HuH-7 (cell line): ENCODE data around the gene PPAT.

Source experiments
- DNase-seq: peaks from one replicate; pipeline ENCODE4 v3.0.0; 2011; ENCODE audit warnings: low spot score

Gene PPAT

GRCh38 chr4:56434599-56435139 lies 746 bp downstream of the PPAT start:
- peak; percentile 40 for DNase-seq

GRCh38 chr4:56433280-56433679 lies 2.1 kb downstream of the PPAT start:
- no peak for DNase-seq

DNA sequence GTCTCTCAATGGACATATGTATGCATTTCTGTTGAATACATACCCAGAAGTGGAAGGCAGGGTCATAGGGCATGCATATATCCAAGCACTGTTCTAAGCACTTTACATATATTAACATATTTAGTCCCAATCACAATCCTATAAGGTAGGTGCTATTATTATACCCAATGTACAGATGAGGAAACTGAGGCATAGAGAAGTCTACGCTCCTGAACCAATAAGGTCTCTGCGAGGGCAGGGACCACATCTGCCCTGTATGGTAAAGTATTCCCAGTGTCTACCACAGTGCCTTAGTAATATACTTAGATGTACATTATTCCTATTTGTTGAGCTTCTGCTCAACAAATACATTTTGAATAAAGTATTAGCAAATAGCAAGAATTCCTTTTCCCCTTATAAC lies 5.2 kb downstream of the PPAT start:
- no peak for DNase-seq

DNA sequence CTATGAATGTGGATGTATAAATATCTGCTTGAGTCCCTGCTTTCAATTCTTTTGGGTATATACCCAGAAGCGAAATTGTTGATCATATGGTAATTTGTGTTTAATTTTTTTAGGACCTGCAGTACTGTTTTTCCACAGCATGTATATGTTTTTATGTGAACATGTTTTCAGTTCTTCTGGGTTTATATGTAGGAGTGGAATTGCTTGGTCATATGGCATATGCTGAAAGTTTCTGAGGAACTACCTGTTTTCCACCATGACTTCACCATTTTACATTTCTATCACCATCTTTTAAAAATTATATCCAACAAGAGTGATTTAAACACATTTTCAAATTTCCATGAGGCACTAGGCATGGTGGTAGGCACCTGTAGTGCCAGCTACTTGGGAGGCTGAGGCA lies 8.2 kb downstream of the PPAT start:
- no peak for DNase-seq

GRCh38 chr4:56426273-56426672 lies 9.1 kb downstream of the PPAT start:
- no peak for DNase-seq

GRCh38 chr4:56425518-56425917 lies 9.9 kb downstream of the PPAT start:
- DNase-seq: no peak

DNA sequence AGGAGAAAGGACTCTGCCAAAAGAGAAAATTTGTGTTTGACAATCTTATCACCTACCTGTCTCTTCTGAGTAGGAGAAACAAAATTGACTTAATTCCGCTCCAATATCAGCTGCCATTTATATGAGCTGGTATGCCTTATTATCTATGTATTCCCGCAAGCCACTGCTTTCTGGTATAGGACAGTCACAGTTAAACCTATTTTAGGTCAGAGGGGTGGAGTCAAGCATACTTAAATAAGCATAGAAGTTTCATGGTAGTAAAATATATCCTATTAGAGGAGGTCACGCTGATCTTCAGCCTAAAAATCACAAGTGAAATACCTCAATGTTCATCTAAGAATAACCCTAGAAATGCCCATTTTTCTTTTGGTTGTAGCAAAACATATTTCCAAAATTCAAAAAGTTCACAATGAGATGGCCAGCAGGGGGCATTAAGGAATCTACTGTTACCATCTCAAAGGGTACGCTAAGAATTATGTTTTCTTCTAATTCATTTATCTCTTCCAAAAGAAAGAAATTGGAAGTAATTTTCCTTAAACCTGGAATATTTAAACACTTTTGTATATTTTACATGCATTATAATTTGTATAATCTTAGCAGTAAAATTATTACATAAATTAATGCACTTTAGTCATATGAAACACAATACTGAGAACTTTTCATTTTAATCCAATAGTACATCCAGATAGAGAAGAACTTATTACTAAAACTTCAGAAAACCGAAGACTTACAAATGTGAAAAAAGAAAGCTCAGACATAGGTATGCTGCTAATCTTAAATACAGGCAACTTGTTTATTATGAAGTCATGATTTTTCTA lies 10.5 kb downstream of the PPAT start:
- no peak for DNase-seq

GRCh38 chr4:56424176-56424575 lies 11.2 kb downstream of the PPAT start:
- DNase-seq: no peak

DNA sequence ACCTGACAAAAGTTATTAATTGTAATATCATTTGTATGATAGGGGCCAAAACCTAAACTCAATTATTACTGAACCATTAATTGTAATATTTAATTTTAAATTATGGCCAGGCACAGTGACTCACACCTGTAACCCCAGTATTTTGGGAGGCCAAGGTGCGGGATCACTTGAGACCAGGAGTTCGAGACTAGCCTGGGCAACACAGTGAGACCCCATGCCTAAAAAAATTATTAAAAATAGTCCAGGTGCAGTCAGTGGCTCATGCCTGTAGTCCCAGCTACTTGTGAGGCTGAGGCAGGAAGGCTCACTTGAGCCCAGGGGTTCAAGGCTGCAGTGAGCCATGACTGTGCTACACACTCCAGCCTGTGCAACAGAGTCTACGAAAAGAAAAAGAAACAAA lies 18.0 kb downstream of the PPAT start:
- DNase-seq: no peak

- no peak for DNase-seq
Observed at GRCh38 chr4:56416349-56416748, 19.1 kb downstream of the PPAT start.

DNA sequence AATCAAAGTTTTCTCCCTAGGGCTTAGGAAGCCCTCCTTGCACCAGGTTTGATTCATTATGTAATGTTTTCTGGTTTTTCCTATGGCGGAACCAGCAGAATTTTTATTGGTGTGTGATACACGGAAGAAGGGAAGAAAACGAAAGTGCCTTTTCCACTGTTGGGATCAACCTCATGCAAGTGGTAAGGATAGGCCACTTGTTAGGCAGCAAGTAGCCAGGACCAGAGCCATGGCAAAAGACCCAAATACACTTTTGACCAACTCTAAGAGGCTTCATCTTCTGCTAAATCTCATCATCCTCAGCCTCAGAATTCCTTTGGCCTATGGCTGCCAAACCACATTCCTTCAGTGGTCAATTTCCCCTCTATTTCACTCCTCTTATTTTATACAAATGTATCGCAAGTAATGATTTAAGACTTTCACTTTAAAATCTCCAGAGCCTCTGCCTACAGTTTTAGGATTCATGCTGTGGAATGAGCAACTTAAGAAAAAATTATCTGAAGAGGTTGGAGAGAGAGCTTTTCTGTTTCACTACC lies 21.2 kb downstream of the PPAT start:
- DNase-seq: no peak

GRCh38 chr4:56410247-56411062 lies 25.0 kb downstream of the PPAT start:
- DNase-seq: peak; percentile 22

DNA sequence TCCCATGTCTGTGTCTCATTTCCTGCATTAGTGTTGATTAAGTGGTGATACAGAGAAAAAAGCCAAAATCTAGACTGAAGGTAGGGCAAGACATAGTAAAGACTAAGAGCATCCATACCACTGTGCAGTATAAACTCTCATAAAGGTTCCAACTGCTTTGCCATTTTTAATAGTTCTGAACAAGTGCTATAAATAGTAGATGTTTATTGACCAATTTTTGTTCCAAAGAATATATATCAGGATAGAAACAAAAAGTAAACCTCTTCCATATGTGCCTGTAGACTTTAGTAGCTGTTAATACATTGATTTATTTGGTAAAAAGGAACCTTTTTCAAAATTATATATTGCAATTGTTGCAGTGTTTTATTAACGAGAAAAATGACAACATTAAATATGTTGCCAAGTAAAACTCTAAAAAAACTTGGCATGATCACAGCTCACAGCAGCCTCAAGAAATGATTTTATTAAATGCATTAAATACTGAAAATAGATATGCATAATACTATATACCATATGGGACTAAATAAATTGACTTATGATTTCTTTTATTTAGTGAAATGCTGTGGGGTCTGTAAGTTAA lies 25.8 kb downstream of the PPAT start:
- DNase-seq: no peak

DNA sequence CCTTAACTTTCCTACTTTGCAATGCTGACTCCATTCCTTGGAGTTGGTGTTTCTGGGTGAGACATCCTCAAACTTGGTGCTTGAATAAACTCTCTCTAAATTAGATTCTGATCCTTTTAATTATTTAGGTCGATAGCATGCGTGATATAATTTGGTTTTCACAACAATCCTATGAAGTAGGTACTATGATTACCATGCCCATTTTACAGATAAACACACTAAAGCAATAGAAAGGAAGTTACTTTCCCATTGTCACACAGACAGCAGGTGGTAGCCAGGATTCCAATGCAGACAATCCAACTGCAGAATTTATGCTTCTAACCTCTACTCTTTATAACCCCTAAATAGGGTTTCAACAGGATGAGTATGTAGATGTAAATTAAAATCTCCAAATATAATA lies 26.4 kb downstream of the PPAT start:
- no peak for DNase-seq

DNA sequence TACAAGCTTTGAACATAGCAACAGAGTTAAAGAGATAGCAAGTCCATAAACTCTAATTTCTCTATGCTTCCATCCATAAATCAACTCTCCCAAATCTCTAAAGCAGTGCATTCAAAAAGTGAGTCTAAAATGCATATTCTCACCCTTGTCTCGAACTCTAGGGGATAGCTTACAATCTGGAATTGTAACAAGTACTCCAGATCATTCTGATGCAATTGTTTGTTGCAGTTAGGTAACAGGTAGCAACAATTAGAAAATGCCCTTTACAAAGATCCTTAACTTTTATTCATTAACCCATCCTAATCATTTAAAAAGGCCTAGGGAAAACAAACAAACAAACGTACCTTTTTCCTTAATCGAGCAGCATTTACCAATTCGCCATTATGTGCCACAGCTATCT lies 29.3 kb downstream of the PPAT start:
- no peak for DNase-seq

DNA sequence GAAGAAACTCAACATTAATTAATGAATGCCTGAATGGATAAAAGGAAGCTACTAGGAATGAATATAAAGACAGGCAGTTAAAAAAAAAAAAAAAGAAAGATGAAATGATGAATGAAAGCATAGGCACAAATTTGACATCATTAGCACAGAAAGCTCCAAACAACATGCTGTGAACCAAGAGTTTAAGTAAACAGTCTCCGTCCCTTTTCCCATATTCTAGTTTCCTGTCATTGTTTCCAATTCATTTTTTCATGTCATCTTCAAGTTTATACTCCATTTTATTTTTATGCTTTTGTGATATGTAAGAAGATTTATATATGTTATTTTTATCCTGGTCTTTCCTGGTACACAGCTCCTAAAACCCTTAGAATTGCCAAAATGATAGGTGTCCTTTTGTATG lies 30.4 kb downstream of the PPAT start:
- DNase-seq: no peak

GRCh38 chr4:56400560-56400959 lies 34.9 kb downstream of the PPAT start:
- DNase-seq: no peak

DNA sequence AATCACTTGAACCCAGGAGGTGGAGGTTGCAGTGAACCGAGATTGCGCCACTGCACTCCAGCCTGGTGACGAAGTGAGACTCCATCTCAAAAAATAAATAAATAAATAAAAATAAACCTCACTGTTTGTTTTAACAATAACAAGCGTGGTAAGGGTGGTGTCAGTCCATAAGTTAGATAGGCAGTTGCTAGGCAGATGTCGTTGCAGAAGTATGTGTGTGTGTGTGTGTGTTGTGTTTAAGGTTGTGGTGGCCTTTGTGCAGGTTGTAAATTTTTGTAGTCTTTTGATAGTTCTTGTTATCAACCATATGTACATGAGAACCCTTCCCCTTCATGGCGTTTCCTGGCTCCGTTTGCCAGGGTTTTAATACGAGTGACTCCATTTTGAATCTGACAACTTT lies 44.1 kb downstream of the PPAT start:
- DNase-seq: no peak

GRCh38 chr4:56389558-56389957 lies 45.9 kb downstream of the PPAT start:
- DNase-seq: no peak

GRCh38 chr4:56388306-56388705 lies 47.1 kb downstream of the PPAT start:
- DNase-seq: no peak

DNA sequence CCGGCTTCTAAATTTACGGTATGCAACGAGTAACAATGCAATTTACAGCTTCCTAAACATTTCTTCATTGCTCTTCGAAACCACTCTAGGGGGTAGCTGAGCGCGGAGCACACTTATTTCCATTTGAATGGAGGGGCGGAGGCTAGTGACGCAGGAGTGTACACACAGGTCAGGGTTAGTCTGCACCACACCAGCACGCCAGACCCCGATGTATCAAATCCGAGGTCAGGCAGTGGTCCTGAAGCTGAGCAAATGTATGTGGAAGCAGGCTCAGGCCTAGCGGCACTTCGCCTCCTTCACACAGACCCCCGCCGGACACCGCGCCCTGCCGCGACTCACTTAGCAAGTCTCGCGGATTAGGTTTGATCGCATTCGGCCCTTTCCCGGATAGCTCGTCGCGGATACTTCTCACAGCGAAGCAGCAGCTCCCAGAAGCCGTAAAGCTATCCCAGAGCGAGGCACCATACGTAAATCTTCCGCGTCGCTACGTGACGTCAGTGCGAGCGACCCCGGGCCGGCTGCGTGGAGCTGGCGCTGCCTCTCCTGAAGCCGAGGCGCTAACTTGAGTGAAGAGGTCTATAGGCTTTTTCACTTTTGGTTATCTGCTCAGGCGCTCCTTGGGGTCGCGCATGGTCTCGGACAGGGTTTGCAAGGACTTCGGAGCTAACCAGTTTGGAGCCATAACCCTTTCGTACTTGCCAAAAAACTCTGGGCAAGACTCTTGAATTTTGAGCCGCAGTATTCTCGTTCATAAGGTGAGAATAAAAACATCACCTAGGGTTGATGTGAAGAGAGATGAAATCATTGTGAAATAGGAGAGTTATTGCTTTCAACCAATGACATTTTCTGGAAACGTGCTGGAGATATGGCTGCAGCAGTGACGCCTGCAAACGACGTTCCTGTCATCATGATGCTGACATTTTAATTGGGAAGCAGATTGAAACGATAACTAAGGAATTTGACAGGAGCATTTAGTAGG lies 48.1 kb downstream of the PPAT start, which contains the start of gene AASDH:
Gene AASDH, minus strand, starts transcription at position 469 of the 979 bp plus-strand sequence. CDS start 3,192 bp downstream, outside the sequence.
- DNase-seq: peak; percentile 69
